ENCODE measurements around the gene SALL1. TPM values are rescaled to one million over a fixed set of nuclear protein-coding genes. Genes with fewer than 3 reads are reported as not detected.

The SALL1 gene
- total and polyA plus RNA-seq, 2 of the 8 experiments (the other 6 are each of a cell fraction or from before 2014, with no cell fraction given) = 33.7 to 56.8 TPM

DNA sequence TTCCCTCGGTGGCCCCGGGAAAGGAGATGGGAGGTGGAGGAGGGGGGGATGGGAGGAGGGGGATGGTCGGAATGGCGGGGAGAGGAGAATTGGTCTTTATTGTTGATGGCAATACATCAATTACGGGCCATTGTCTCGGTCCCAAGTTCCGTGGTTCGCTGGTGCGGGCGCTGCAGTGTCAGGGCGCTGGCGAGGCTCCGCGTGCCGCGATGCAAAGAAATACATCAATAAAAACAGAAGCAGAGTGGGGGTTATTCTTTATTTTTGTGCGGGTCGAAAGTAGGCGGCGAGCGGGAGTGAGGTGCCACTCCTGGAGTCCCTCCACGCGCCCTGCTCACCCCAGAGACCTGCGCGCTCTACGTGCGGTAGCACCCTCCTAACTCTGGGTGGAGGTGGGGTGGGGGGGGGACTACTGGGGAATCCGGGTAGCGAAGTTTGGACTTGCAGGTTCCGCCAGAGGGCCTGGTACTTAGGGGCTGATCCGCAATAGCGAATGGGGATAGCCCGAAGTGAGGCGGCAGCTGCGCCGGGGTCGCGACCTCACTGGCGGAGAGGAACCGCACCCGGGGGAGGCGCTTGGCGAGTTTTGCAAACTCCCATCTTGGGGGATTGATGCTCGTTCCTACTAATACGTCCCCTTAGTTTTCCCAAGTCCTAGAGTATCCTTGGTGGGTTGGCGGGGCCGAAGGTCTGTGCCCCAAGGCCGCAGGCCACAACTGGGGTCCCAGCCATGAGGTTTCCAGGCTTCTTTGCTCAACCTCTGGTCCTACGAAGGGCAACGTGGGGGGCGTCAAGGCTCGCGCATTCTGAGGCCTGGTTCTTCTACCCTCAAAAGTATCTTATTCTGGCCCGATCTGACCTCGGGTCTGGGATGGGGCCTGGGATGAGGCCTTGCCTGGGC is 3.5 kb upstream of the SALL1 start (continued):
- TF ChIP-seq MAFK (IDR thresholded peaks at IDR 0.05; ENCODE audit: low read depth, low read length) (no peak), CTBP2 (IDR thresholded peaks at IDR 0.05; ENCODE audit: borderline replicate concordance, insufficient read depth, insufficient read length, low read length) (no peak), TAF1 (IDR thresholded peaks at IDR 0.05; ENCODE audit: low read depth, low read length) (no peak), E2F6 (IDR thresholded peaks at IDR 0.05) (no peak; the same call in 1 of the 2 replicates), GTF2F1 (IDR thresholded peaks at IDR 0.05; ENCODE audit: borderline replicate concordance, low read depth, low read length) (no peak), RBBP5 (IDR thresholded peaks at IDR 0.05; ENCODE audit: borderline replicate concordance, low read depth, low read length) (peak; percentile 6; the same call in 1 of the 2 replicates), PHF8 (conservative IDR thresholded peaks at IDR 0.05; ENCODE audit: low read depth, low read length) (no peak), NANOG (IDR thresholded peaks at IDR 0.05; ENCODE audit: insufficient read depth, low read depth, low read length, poor library complexity, severe bottlenecking) (no peak)

Data from H1 (cell line).